Measurements from ENCODE around the gene SIAE.

The SIAE gene

DNA sequence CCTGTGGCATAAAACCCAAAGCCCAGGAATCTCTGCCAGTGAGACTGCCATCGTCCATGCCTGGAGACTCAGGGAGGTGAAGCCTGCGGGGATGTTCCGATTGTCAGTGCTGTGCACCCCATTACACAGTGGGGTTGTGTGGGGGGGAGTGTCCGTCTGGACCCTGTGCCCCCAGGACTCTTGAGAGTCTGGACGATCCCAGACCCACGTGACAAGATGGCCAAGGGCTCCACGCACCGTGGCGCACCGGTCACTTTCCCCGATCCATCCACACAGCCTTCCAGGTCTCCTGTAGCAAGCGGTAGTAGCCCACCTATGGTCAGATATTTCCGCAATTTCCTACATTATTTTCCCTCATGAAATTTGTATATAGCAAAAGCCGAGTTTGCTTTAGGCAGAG is 45.3 kb upstream of the SIAE start:
- peaks cover 28% of the 10 kb centered on the region for H3K4me1 ChIP-seq (ENCODE audit: control insufficient read depth, low read length)
- H3K4me3 ChIP-seq (ENCODE audit: low read length): no peak overlapping the region
- no peaks in the 10 kb centered on the region for H3K9me3 ChIP-seq (ENCODE audit: control insufficient read depth, insufficient read depth, low read length)
- H3K79me2 ChIP-seq (ENCODE audit: control insufficient read depth, low read length): no peaks in the 10 kb centered on the region
- H3F3A ChIP-seq (ENCODE audit: control insufficient read depth, insufficient read depth): no peaks in the 10 kb centered on the region
- H3K27ac ChIP-seq (ENCODE audit: low read depth, low read length): no peak overlapping the region
- H3K36me3 ChIP-seq (ENCODE audit: control insufficient read depth, low read length): no peaks in the 10 kb centered on the region
- peaks cover 34% of the 10 kb centered on the region for H3K27me3 ChIP-seq (ENCODE audit: control insufficient read depth, low read length)
- no peaks in the 10 kb centered on the region for H4K20me1 ChIP-seq (ENCODE audit: control insufficient read depth, insufficient read depth, low read depth, low read length)
- TF ChIP-seq, protein P1, sequence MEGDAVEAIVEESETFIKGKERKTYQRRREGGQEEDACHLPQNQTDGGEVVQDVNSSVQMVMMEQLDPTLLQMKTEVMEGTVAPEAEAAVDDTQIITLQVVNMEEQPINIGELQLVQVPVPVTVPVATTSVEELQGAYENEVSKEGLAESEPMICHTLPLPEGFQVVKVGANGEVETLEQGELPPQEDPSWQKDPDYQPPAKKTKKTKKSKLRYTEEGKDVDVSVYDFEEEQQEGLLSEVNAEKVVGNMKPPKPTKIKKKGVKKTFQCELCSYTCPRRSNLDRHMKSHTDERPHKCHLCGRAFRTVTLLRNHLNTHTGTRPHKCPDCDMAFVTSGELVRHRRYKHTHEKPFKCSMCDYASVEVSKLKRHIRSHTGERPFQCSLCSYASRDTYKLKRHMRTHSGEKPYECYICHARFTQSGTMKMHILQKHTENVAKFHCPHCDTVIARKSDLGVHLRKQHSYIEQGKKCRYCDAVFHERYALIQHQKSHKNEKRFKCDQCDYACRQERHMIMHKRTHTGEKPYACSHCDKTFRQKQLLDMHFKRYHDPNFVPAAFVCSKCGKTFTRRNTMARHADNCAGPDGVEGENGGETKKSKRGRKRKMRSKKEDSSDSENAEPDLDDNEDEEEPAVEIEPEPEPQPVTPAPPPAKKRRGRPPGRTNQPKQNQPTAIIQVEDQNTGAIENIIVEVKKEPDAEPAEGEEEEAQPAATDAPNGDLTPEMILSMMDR (IDR thresholded peaks at IDR 0.05; ENCODE audit: low read depth, low read length, poor library complexity, severe bottlenecking): no peak
- TF ChIP-seq EZH2phosphoT487 (IDR thresholded peaks at IDR 0.05; ENCODE audit: borderline replicate concordance, low read length): no peak
- H3K4me2 ChIP-seq (ENCODE audit: low read length): no peak overlapping the region
- no peaks in the 10 kb centered on the region for H3K9me2 ChIP-seq (replicated peaks; ENCODE audit: control insufficient read depth, low read length)

DNA sequence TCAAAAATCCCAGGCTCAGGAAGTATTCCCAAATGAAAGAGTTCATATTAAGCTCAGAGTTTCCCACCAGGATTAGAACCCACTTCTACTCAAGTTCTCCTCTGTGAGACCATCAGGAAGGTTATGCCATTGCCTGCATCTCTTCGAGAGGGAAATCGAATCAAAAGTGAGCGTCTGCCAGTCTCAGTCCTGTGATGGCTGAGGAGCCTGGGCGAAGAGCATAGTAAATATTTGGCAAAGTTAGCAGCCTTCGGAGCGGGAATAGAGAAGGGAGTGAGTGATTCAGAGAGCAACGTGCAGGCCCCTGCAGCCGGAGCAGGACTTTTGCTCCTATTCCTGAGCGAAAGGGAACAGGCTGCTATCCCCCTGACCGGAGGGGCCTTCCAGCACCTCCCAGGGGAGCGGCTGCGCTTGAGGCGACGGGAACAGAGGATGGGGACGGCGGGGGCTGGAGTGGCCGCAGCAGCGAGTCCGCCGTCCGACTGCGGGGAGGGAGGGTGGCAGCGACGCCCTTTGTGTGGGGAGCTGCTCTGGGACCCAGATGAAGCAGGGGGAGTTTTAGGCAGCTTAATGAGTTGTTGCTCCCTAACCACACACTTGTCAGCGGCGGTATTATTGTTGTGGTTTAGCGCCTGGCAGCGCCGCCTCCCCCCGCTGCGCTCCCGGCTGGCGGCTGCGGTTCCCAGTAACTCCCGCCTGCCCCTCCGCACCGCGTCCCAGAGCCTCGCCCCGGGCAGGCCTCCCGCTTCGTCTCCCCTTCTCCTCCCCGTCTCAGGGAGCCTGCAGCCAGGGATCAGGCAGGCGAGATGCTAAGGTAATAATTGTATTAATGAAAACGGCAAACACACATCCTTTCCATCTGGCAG is 44.5 kb upstream of the SIAE start:
- no peaks in the 10 kb centered on the region for H3K9me3 ChIP-seq (ENCODE audit: control insufficient read depth, insufficient read depth, low read length)
- H4K20me1 ChIP-seq (ENCODE audit: control insufficient read depth, insufficient read depth, low read depth, low read length): no peaks in the 10 kb centered on the region
- no peaks in the 10 kb centered on the region for H3F3A ChIP-seq (ENCODE audit: control insufficient read depth, insufficient read depth)
- no peaks in the 10 kb centered on the region for H3K79me2 ChIP-seq (ENCODE audit: control insufficient read depth, low read length)
- no peaks in the 10 kb centered on the region for H3K9me2 ChIP-seq (replicated peaks; ENCODE audit: control insufficient read depth, low read length)
- H3K4me2 ChIP-seq (ENCODE audit: low read length): peak overlapping the region; percentile 33; the same call in 1 of the 2 replicates
- H3K4me1 ChIP-seq (ENCODE audit: control insufficient read depth, low read length): peaks cover 26% of the 10 kb centered on the region
- no peak overlapping the region for H3K27ac ChIP-seq (ENCODE audit: low read depth, low read length)
- peaks cover 34% of the 10 kb centered on the region for H3K27me3 ChIP-seq (ENCODE audit: control insufficient read depth, low read length)
- no peak overlapping the region; the same call in 1 of the 2 replicates for H3K4me3 ChIP-seq (ENCODE audit: low read length)
- TF ChIP-seq EZH2phosphoT487 (IDR thresholded peaks at IDR 0.05; ENCODE audit: borderline replicate concordance, low read length): peak; percentile 60; the same call in 1 of the 2 replicates
- TF ChIP-seq, protein P1 (IDR thresholded peaks at IDR 0.05; ENCODE audit: low read depth, low read length, poor library complexity, severe bottlenecking): no peak
- H3K36me3 ChIP-seq (ENCODE audit: control insufficient read depth, low read length): no peaks in the 10 kb centered on the region

DNA sequence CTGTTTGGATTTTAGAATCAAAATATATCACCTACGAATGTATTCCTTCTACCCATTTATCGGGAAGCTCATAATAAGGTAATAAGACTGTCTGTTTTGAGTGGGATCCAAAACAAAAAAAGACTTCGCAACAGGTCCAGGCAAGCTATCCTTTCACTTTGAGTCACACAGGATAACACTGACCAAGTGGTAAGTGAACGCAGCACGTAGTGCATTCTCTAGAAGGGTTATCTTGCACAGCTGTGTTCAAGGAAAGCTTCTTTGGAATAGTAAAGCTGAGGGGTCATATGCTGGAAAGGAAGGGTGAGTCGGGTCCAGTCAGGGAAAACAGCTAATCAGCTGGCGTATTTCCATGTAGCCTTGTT is 43.9 kb upstream of the SIAE start:
- H3K27ac ChIP-seq (ENCODE audit: low read depth, low read length): no peak overlapping the region
- no peaks in the 10 kb centered on the region for H3F3A ChIP-seq (ENCODE audit: control insufficient read depth, insufficient read depth)
- TF ChIP-seq, protein P1 (IDR thresholded peaks at IDR 0.05; ENCODE audit: low read depth, low read length, poor library complexity, severe bottlenecking): no peak
- no peak for TF ChIP-seq EZH2phosphoT487 (IDR thresholded peaks at IDR 0.05; ENCODE audit: borderline replicate concordance, low read length)
- H3K4me3 ChIP-seq (ENCODE audit: low read length): no peak overlapping the region
- H3K9me2 ChIP-seq (replicated peaks; ENCODE audit: control insufficient read depth, low read length): no peaks in the 10 kb centered on the region
- H3K4me2 ChIP-seq (ENCODE audit: low read length): no peak overlapping the region
- H3K9me3 ChIP-seq (ENCODE audit: control insufficient read depth, insufficient read depth, low read length): no peaks in the 10 kb centered on the region
- H3K4me1 ChIP-seq (ENCODE audit: control insufficient read depth, low read length): peaks cover 20% of the 10 kb centered on the region
- peaks cover 34% of the 10 kb centered on the region for H3K27me3 ChIP-seq (ENCODE audit: control insufficient read depth, low read length)
- H3K79me2 ChIP-seq (ENCODE audit: control insufficient read depth, low read length): no peaks in the 10 kb centered on the region
- H4K20me1 ChIP-seq (ENCODE audit: control insufficient read depth, insufficient read depth, low read depth, low read length): no peaks in the 10 kb centered on the region
- no peaks in the 10 kb centered on the region for H3K36me3 ChIP-seq (ENCODE audit: control insufficient read depth, low read length)
